HepG2 (cell line): ENCODE results near the gene MMP25. TPM values are rescaled to one million over a fixed set of nuclear protein-coding genes. Genes with fewer than 3 reads are reported as not detected.

Experiments used
- ATF1 ChIP-seq: IDR thresholded peaks from 2 replicates; pipeline ENCODE4 v1.6.1; 2016; ENCODE audit warnings: mild to moderate bottlenecking, control low read depth
- CSRNP2 ChIP-seq: sonication (generic); formaldehyde crosslinking; conservative IDR thresholded peaks from 2 replicates; pipeline ENCODE4 v1.8.0; 2022; ENCODE audit warnings: low read depth, missing genetic modification reagents
- FLYWCH1 ChIP-seq: sonication (generic); formaldehyde crosslinking; IDR thresholded peaks from 2 replicates; pipeline ENCODE4 v1.8.1; 2023; ENCODE audit warnings: mild to moderate bottlenecking, missing genetic modification reagents
- FOSL2 ChIP-seq: sonication (generic); formaldehyde crosslinking; IDR thresholded peaks from 2 replicates; pipeline ENCODE4 v1.4.0; 2020; ENCODE audit warnings: missing genetic modification reagents
- GABPB1 ChIP-seq: IDR thresholded peaks from 2 replicates; pipeline ENCODE4 v1.6.1; 2016; ENCODE audit warnings: mild to moderate bottlenecking, missing genetic modification reagents, moderate library complexity, missing compliant biosample characterization
- GATAD1 ChIP-seq: IDR thresholded peaks from 2 replicates; pipeline ENCODE4 v1.6.1; 2016; ENCODE audit warnings: missing genetic modification reagents, missing compliant biosample characterization
- HCFC1 ChIP-seq: fragments of 150-350 bp; IDR thresholded peaks from 2 replicates; pipeline ENCODE4 v1.6.1; 2014; ENCODE audit warnings: low read depth, low read length
- KAT7 ChIP-seq: IDR thresholded peaks from 2 replicates; pipeline ENCODE4 v1.6.1; 2018; ENCODE audit warnings: borderline replicate concordance, missing compliant biosample characterization
- MEIS2 ChIP-seq: sonication (generic); formaldehyde crosslinking; IDR thresholded peaks from 2 replicates; pipeline ENCODE4 v1.9.0; 2021; ENCODE audit warnings: mild to moderate bottlenecking, missing genetic modification reagents
- POLR2AphosphoS5 ChIP-seq: IDR thresholded peaks from 2 replicates; pipeline ENCODE4 v1.6.1; 2012; ENCODE audit warnings: low read depth, low read length
- RAD21 ChIP-seq: fragments of 450-650 bp; formaldehyde crosslinking; IDR thresholded peaks from 2 replicates; pipeline ENCODE4 v1.5.0; 2020; ENCODE audit warnings: mild to moderate bottlenecking
- RORA ChIP-seq: sonication (generic); formaldehyde crosslinking; IDR thresholded peaks from 2 replicates; pipeline ENCODE4 v1.5.0; 2020; ENCODE audit warnings: mild to moderate bottlenecking, missing genetic modification reagents, moderate library complexity
- SAFB2 ChIP-seq: sonication (generic); formaldehyde crosslinking; IDR thresholded peaks from 2 replicates; pipeline ENCODE4 v1.5.1; 2020; ENCODE audit warnings: missing genetic modification reagents, low read depth, mild to moderate bottlenecking, borderline replicate concordance
- SKI ChIP-seq: fragments of 450-650 bp; IDR thresholded peaks from one replicate; pipeline ENCODE4 v1.6.1; 2018; ENCODE audit warnings: mild to moderate bottlenecking; ENCODE audit not compliant: partially characterized antibody
- U2AF1 ChIP-seq: fragments of 200-400 bp; formaldehyde crosslinking; optimal IDR thresholded peaks from 2 replicates; pipeline ENCODE3; 2017; ENCODE audit warnings: mild to moderate bottlenecking, low read depth, low read length
- USF2 ChIP-seq, 2 experiments: sonication (generic) in 1 of 2; formaldehyde crosslinking in 1 of 2; IDR thresholded peaks; 2 replicates each; pipeline versions ENCODE4 v1.5.1 to v1.6.1; 2011 to 2020; ENCODE audit warnings: borderline replicate concordance in 1 of 2, low read depth in 1 of 2, low read length in 1 of 2, mild to moderate bottlenecking in 1 of 2, missing genetic modification reagents in 1 of 2, moderate library complexity in 1 of 2
- polyA plus RNA-seq, 8 experiments: library from polyadenylated mRNA; depleted of rRNA in 3 of 8; stranded (reverse) in 7 of 8; unstranded in 1 of 8; fragments of >200 nt; fragmentation: Illumina TruSeq in 4 of 8; extraction: Trizol in 4 of 8; gene quantifications; 2 replicates each; pipeline versions ENCODE4 v1.2.1 to v1.2.3, GENCODE V29; 2011 to 2016; ENCODE audit warnings: low read depth in 4 of 8, missing spikeins in 1 of 8, mixed read lengths in 1 of 8; ENCODE audit not compliant: insufficient read depth in 1 of 8
- total RNA-seq, 5 experiments: library from RNA; depleted of rRNA; stranded (reverse); fragments of >200 nt; fragmentation: Illumina TruSeq; extraction: Trizol; gene quantifications; 2 replicates each; pipeline ENCODE4 v1.2.3, GENCODE V29; 2016; ENCODE audit warnings: low read depth in 1 of 5
- TF ChIP-seq, protein P1 (sequence below): sonication (generic); formaldehyde crosslinking; IDR thresholded peaks from 2 replicates; pipeline ENCODE4 v1.4.0; 2020; ENCODE audit warnings: missing genetic modification reagents, borderline replicate concordance
- TF ChIP-seq, protein P2 (sequence below): sonication (generic); formaldehyde crosslinking; IDR thresholded peaks from 2 replicates; pipeline ENCODE4 v1.4.0; 2020; ENCODE audit warnings: mild to moderate bottlenecking, missing genetic modification reagents, borderline replicate concordance
- TF ChIP-seq, protein P3 (sequence below): sonication (generic); formaldehyde crosslinking; IDR thresholded peaks from 2 replicates; pipeline ENCODE4 v1.4.0; 2020; ENCODE audit warnings: low read depth, mild to moderate bottlenecking, missing genetic modification reagents
- TF ChIP-seq, protein P4 (sequence below): sonication (generic); formaldehyde crosslinking; IDR thresholded peaks from 2 replicates; pipeline ENCODE4 v1.5.1; 2020; ENCODE audit warnings: missing genetic modification reagents, mild to moderate bottlenecking, borderline replicate concordance

The MMP25 gene
- total and polyA plus RNA-seq, 2 of the 13 experiments (the other 11 are each of a cell fraction or from before 2014, with no cell fraction given), result 0.04 to 0.08 TPM

DNA sequence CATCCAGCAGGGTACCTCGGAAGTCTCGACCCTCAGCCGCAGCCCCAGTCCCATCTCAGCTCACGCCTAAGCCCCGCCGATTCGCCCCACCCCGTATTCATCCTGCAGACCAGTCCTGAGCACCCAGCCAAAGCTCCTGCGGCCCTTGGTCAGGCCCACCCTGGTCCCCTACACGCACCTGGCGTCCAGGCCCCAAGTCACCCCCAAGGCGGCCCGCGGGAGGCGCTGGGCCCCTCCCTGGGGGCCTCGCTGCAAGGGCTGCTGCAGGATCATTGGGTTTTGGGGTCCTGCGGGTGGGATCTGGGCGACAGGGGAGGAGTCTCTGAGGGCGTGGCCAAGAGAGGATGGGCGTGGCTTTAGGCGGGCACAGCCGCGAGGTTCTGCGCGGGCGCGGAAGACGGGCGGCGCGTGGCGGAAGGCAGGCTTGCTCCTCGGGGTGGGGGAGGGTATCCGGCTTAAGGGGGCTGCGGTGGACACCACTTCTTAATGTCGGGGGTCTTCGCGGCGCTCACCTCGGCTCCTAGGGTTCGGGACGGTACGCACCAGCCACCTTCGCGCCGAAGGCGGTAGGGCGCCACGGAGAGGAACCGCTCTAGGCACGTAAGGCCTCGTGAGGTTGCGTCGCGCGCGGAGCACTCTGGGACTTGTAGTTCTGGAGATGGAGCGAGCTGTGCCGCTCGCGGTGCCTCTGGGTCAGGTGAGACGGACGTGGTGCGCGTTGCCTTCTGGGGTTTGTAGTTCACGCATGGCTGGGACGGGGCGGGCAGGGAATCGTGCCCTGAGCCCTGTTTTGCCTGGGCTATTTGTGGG lies 22.5 kb upstream of the MMP25 start, which contains the start of the genes HCFC1R1 and THOC6 (continued):
- TF ChIP-seq, protein P1, sequence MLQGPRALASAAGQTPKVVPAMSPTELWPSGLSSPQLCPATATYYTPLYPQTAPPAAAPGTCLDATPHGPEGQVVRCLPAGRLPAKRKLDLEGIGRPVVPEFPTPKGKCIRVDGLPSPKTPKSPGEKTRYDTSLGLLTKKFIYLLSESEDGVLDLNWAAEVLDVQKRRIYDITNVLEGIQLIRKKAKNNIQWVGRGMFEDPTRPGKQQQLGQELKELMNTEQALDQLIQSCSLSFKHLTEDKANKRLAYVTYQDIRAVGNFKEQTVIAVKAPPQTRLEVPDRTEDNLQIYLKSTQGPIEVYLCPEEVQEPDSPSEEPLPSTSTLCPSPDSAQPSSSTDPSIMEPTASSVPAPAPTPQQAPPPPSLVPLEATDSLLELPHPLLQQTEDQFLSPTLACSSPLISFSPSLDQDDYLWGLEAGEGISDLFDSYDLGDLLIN (CRISPR knock-in tag), result no peak
- TF ChIP-seq GATAD1 (CRISPR knock-in tag), result peak; percentile 87
- TF ChIP-seq SKI, result peak; percentile 45
- peak; percentile 82 for TF ChIP-seq ATF1 (CRISPR knock-in tag)
- TF ChIP-seq CSRNP2, result no peak
- TF ChIP-seq, protein P2, sequence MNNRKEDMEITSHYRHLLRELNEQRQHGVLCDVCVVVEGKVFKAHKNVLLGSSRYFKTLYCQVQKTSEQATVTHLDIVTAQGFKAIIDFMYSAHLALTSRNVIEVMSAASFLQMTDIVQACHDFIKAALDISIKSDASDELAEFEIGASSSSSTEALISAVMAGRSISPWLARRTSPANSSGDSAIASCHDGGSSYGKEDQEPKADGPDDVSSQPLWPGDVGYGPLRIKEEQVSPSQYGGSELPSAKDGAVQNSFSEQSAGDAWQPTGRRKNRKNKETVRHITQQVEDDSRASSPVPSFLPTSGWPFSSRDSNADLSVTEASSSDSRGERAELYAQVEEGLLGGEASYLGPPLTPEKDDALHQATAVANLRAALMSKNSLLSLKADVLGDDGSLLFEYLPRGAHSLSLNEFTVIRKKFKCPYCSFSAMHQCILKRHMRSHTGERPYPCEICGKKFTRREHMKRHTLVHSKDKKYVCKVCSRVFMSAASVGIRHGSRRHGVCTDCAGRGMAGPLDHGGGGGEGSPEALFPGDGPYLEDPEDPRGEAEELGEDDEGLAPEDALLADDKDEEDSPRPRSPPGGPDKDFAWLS, result no peak
- TF ChIP-seq FLYWCH1, result no peak
- TF ChIP-seq GABPB1 (CRISPR knock-in tag), result peak; percentile 95
- no peak for TF ChIP-seq U2AF1
- TF ChIP-seq, protein P3, sequence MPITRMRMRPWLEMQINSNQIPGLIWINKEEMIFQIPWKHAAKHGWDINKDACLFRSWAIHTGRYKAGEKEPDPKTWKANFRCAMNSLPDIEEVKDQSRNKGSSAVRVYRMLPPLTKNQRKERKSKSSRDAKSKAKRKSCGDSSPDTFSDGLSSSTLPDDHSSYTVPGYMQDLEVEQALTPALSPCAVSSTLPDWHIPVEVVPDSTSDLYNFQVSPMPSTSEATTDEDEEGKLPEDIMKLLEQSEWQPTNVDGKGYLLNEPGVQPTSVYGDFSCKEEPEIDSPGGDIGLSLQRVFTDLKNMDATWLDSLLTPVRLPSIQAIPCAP, result no peak
- TF ChIP-seq RORA (CRISPR knock-in tag), result no peak
- no peak for TF ChIP-seq KAT7 (CRISPR knock-in tag)
- TF ChIP-seq SAFB2 (CRISPR knock-in tag), result no peak
- TF ChIP-seq HCFC1, result peak; percentile 98
- TF ChIP-seq POLR2AphosphoS5, result peak; percentile 79
- TF ChIP-seq MEIS2, result no peak
- TF ChIP-seq USF2 (IDR thresholded peaks at IDR 0.05; ENCODE audit: low read depth, low read length), result peak; percentile 79
- peak; percentile 94; the same call in 1 of the 2 replicates for TF ChIP-seq USF2 (CRISPR knock-in tag; IDR thresholded peaks at IDR 0.05; ENCODE audit: borderline replicate concordance)
- TF ChIP-seq RAD21 (CRISPR knock-in tag), result no peak; the same call in none of the 2 replicates
- TF ChIP-seq, protein P4, sequence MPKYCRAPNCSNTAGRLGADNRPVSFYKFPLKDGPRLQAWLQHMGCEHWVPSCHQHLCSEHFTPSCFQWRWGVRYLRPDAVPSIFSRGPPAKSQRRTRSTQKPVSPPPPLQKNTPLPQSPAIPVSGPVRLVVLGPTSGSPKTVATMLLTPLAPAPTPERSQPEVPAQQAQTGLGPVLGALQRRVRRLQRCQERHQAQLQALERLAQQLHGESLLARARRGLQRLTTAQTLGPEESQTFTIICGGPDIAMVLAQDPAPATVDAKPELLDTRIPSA (CRISPR knock-in tag), result no peak
- TF ChIP-seq FOSL2 (CRISPR knock-in tag), result peak; percentile 68
